Naive B cell (primary cell): ENCODE measurements around the gene MBTPS1. TPM values are rescaled to one million over a fixed set of nuclear protein-coding genes. Genes with fewer than 3 reads are reported as not detected.

Experiments used
- ATAC-seq, 2 donors: fragments of 150-1000 bp; cut with Tn5 transposase; 2 replicates each; pipeline ENCODE4 v1.10.0; 2021; ENCODE audit warnings: low read depth in 2 of 2, mild to moderate bottlenecking in 2 of 2, moderate library complexity in 2 of 2
- DNase-seq: peaks from one replicate; pipeline ENCODE4 v3.0.0; 2022
- H3K27ac Mint-ChIP-seq, 6 donors: one replicate each; pipeline ENCODE4 v1.8.0; 2020 to 2022; ENCODE audit warnings: mild to moderate bottlenecking in 6 of 6, mixed read lengths in 6 of 6, moderate library complexity in 5 of 6, inconsistent platforms in 2 of 6
- H3K27me3 Mint-ChIP-seq, 3 donors: one replicate each; pipeline ENCODE4 v1.8.0; 2021 to 2022; ENCODE audit warnings: mixed read lengths in 3 of 3, mild to moderate bottlenecking in 1 of 3
- H3K36me3 Mint-ChIP-seq, 2 donors: one replicate each; pipeline ENCODE4 v1.8.0; 2020 to 2022; ENCODE audit warnings: mixed read lengths in 2 of 2, inconsistent platforms in 1 of 2, mild to moderate bottlenecking in 1 of 2
- H3K4me1 Mint-ChIP-seq, 3 donors: one replicate each; pipeline ENCODE4 v1.8.0; 2020 to 2022; ENCODE audit warnings: mixed read lengths in 3 of 3, inconsistent platforms in 1 of 3, mild to moderate bottlenecking in 1 of 3, moderate library complexity in 1 of 3
- H3K4me3 Mint-ChIP-seq, 8 donors: one replicate each; pipeline ENCODE4 v1.8.0; 2020 to 2022; ENCODE audit warnings: mild to moderate bottlenecking in 8 of 8, mixed read lengths in 8 of 8, moderate library complexity in 8 of 8, inconsistent platforms in 2 of 8
- H3K9me3 Mint-ChIP-seq, 7 donors: one replicate each; pipeline ENCODE4 v1.8.0; 2020 to 2022; ENCODE audit warnings: mixed read lengths in 7 of 7, mild to moderate bottlenecking in 5 of 7, inconsistent platforms in 2 of 7, moderate library complexity in 1 of 7
- polyA plus RNA-seq, 6 donors: library from polyadenylated mRNA; unstranded; fragments of 300-500 nt; fragmentation: Illumina TruSeq; gene quantifications; one replicate each; pipeline ENCODE4 v1.2.3, GENCODE V29; 2021; ENCODE audit warnings: low read depth in 6 of 6

MBTPS1 gene
- 10 to 100 TPM; 37.6 to 56.5 (median 48.8) TPM for polyA plus RNA-seq

GRCh38 chr16:84116720-84117493 is at the start of gene MBTPS1:
TSS of gene MBTPS1 (minus strand) at chr16:84116942. CDS start at chr16:84101783, 15,159 bp downstream.
- no peaks in the 10 kb centered on the region for H3K36me3 Mint-ChIP-seq
- peak within 1 kb of the TSS; percentile 89 to 97 (median 94) for H3K4me3 Mint-ChIP-seq
- H3K9me3 Mint-ChIP-seq, result no peaks in the 10 kb centered on the region
- peak; percentile 81 to 82 for ATAC-seq
- no peaks in the 10 kb centered on the region for H3K27me3 Mint-ChIP-seq
- H3K4me1 Mint-ChIP-seq, result peaks cover 15 to 26% (median 19%) of the 10 kb centered on the region in 3 donors
- DNase-seq, result peak; percentile 98
- peak within 1 kb of the TSS; percentile 94 to 98 (median 96) for H3K27ac Mint-ChIP-seq

- no peak for ATAC-seq
- Mint-ChIP-seq H3K27me3 (peaks cover 27 to 54% (median 28%) of the 10 kb centered on the region in 3 donors), H3K9me3 (no peaks in the 10 kb centered on the region), H3K36me3 (no peaks in the 10 kb centered on the region), H3K27ac (no peak overlapping the region), H3K4me1 (no peaks in the 10 kb centered on the region), H3K4me3 (no peak overlapping the region)
- DNase-seq, result no peak
Measured at GRCh38 chr16:84165746-84166145, 49.0 kb upstream of the MBTPS1 start.

- H3K36me3 Mint-ChIP-seq, result no peaks in the 10 kb centered on the region
- no peaks in the 10 kb centered on the region for H3K4me1 Mint-ChIP-seq
- no peak overlapping the region for H3K27ac Mint-ChIP-seq
- no peaks in the 10 kb centered on the region for H3K9me3 Mint-ChIP-seq
- H3K4me3 Mint-ChIP-seq, result no peak overlapping the region
- no peak for DNase-seq
- no peak for ATAC-seq
- peaks cover 35 to 64% (median 39%) of the 10 kb centered on the region in 3 donors for H3K27me3 Mint-ChIP-seq
Measured at GRCh38 chr16:84161801-84162200, 45.1 kb upstream of the MBTPS1 start.

- Mint-ChIP-seq H3K9me3 (no peaks in the 10 kb centered on the region), H3K27me3 (peaks cover 40 to 72% (median 45%) of the 10 kb centered on the region in 3 donors)
- DNase-seq, result no peak
Measured at GRCh38 chr16:84161037-84161436, 44.3 kb upstream of the MBTPS1 start.

GRCh38 chr16:84159800-84160199 is 43.1 kb upstream of the MBTPS1 start:
- DNase-seq, result no peak
- Mint-ChIP-seq H3K4me3 (no peak overlapping the region), H3K4me1 (no peaks in the 10 kb centered on the region), H3K27me3 (peaks cover 46 to 68% (median 49%) of the 10 kb centered on the region in 3 donors), H3K27ac (no peak overlapping the region), H3K36me3 (no peaks in the 10 kb centered on the region), H3K9me3 (no peaks in the 10 kb centered on the region)
- no peak for ATAC-seq

More at GRCh38 chr16:84161037-84161436, 44.3 kb upstream of the MBTPS1 start:
- Mint-ChIP-seq H3K36me3 (no peaks in the 10 kb centered on the region), H3K4me1 (no peaks in the 10 kb centered on the region), H3K27ac (no peak overlapping the region), H3K4me3 (no peak overlapping the region)
- no peak for ATAC-seq

GRCh38 chr16:84159007-84159406 is 42.3 kb upstream of the MBTPS1 start:
- no peak for DNase-seq
- no peak for ATAC-seq
- H3K27ac Mint-ChIP-seq, result peak overlapping the region in 1 of 6 donors; percentile 28

GRCh38 chr16:84156342-84156784 is 39.6 kb upstream of the MBTPS1 start:
- no peaks in the 10 kb centered on the region for H3K9me3 Mint-ChIP-seq
- no peak overlapping the region for H3K27ac Mint-ChIP-seq
- peaks cover 36 to 52% (median 49%) of the 10 kb centered on the region in 3 donors for H3K27me3 Mint-ChIP-seq
- no peaks in the 10 kb centered on the region for H3K36me3 Mint-ChIP-seq
- no peak for ATAC-seq
- no peaks in the 10 kb centered on the region for H3K4me1 Mint-ChIP-seq
- DNase-seq, result no peak
- no peak overlapping the region for H3K4me3 Mint-ChIP-seq

More at GRCh38 chr16:84159007-84159406, 42.3 kb upstream of the MBTPS1 start:
- H3K4me3 Mint-ChIP-seq, result no peak overlapping the region
- no peaks in the 10 kb centered on the region for H3K36me3 Mint-ChIP-seq
- H3K9me3 Mint-ChIP-seq, result no peaks in the 10 kb centered on the region
- no peaks in the 10 kb centered on the region for H3K4me1 Mint-ChIP-seq
- peaks cover 43 to 60% (median 45%) of the 10 kb centered on the region in 3 donors for H3K27me3 Mint-ChIP-seq

- ATAC-seq (no peak), DNase-seq (no peak)
- Mint-ChIP-seq H3K9me3 (no peaks in the 10 kb centered on the region), H3K4me1 (no peaks in the 10 kb centered on the region), H3K4me3 (no peak overlapping the region), H3K27me3 (peaks cover 36 to 57% (median 55%) of the 10 kb centered on the region in 3 donors), H3K27ac (peak overlapping the region in 2 of 6 donors; percentile 42 to 50), H3K36me3 (no peaks in the 10 kb centered on the region)
Measured at GRCh38 chr16:84155771-84156170, 39.0 kb upstream of the MBTPS1 start.

- peaks cover 38 to 58% (median 56%) of the 10 kb centered on the region in 3 donors for H3K27me3 Mint-ChIP-seq
- no peaks in the 10 kb centered on the region for H3K4me1 Mint-ChIP-seq
- no peak overlapping the region for H3K4me3 Mint-ChIP-seq
- H3K36me3 Mint-ChIP-seq, result no peaks in the 10 kb centered on the region
- no peaks in the 10 kb centered on the region for H3K9me3 Mint-ChIP-seq
- no peak overlapping the region for H3K27ac Mint-ChIP-seq
- no peak for DNase-seq
- ATAC-seq, result no peak
Measured at GRCh38 chr16:84155226-84155625, 38.5 kb upstream of the MBTPS1 start.

GRCh38 chr16:84153660-84154214 is 37.0 kb upstream of the MBTPS1 start:
- DNase-seq (no peak), ATAC-seq (no peak)
- Mint-ChIP-seq H3K27ac (no peak overlapping the region), H3K4me1 (no peaks in the 10 kb centered on the region), H3K27me3 (peaks cover 36 to 59% (median 49%) of the 10 kb centered on the region in 3 donors), H3K9me3 (no peaks in the 10 kb centered on the region), H3K36me3 (no peaks in the 10 kb centered on the region), H3K4me3 (no peak overlapping the region)

GRCh38 chr16:84150926-84151325 is 34.2 kb upstream of the MBTPS1 start:
- ATAC-seq (no peak), DNase-seq (no peak)
- no peaks in the 10 kb centered on the region for H3K36me3 Mint-ChIP-seq
- no peaks in the 10 kb centered on the region for H3K9me3 Mint-ChIP-seq
- H3K4me1 Mint-ChIP-seq, result no peaks in the 10 kb centered on the region
- no peak overlapping the region for H3K27ac Mint-ChIP-seq
- no peak overlapping the region for H3K4me3 Mint-ChIP-seq
- H3K27me3 Mint-ChIP-seq, result peaks cover 24 to 43% (median 26%) of the 10 kb centered on the region in 3 donors

GRCh38 chr16:84144859-84145639 is 28.3 kb upstream of the MBTPS1 start, which contains the start of the genes DNAAF1 and HSDL1:
TSS of gene DNAAF1 (plus strand) at chr16:84145308. CDS start at chr16:84145441, 133 bp downstream.
TSS of gene HSDL1 (minus strand) at chr16:84145177. CDS start at chr16:84131321, 13,856 bp downstream.
- DNase-seq (peak; percentile 94), ATAC-seq (peak; percentile 83 to 86)
- Mint-ChIP-seq H3K9me3 (no peaks in the 10 kb centered on the region), H3K4me3 (peak within 1 kb of the TSS; percentile 89 to 97 (median 96)), H3K27me3 (peaks cover 0 to 15% (median 10%) of the 10 kb centered on the region in 3 donors), H3K27ac (peak within 1 kb of the TSS; percentile 33 to 98 (median 88)), H3K36me3 (no peaks in the 10 kb centered on the region), H3K4me1 (peaks cover 13 to 26% (median 17%) of the 10 kb centered on the region in 3 donors)
